H1 (cell line): Measurements from ENCODE around the gene EPB41L4B. TPM values are rescaled to one million over a fixed set of nuclear protein-coding genes. Genes with fewer than 3 reads are reported as not detected.

Experiments used
- BRCA1 ChIP-seq: IDR thresholded peaks from 2 replicates; pipeline ENCODE4 v1.6.1; 2012; ENCODE audit warnings: low read depth, low read length, improper control_type of control experiment
- CBX8 ChIP-seq: fragments of 300-800, 300-1000 bp; sonication (generic); IDR thresholded peaks from 2 replicates; pipeline ENCODE4 v1.7.1; 2016; ENCODE audit warnings: low read depth, low read length, borderline replicate concordance
- CREB1 ChIP-seq: IDR thresholded peaks from 2 replicates; pipeline ENCODE4 v1.6.1; 2012; ENCODE audit warnings: inconsistent platforms
- CTBP2 ChIP-seq: IDR thresholded peaks from 2 replicates; pipeline ENCODE4 v1.7.0; 2011; ENCODE audit warnings: borderline replicate concordance, mild to moderate bottlenecking, moderate library complexity, mixed read lengths, low read length; ENCODE audit not compliant: insufficient read depth, insufficient read length
- RNF2 ChIP-seq: fragments of 200-900, 300-1000 bp; sonication (generic); IDR thresholded peaks from 2 replicates; pipeline ENCODE4 v1.7.1; 2016; ENCODE audit warnings: borderline replicate concordance, low read depth, mild to moderate bottlenecking, antibody characterized with exemption, low read length; ENCODE audit not compliant: poor library complexity, severe bottlenecking; ENCODE audit errors: missing control alignments
- RXRA ChIP-seq: IDR thresholded peaks from 2 replicates; pipeline ENCODE4 v1.6.1; 2011; ENCODE audit warnings: low read depth, mild to moderate bottlenecking, low read length, moderate library complexity; ENCODE audit not compliant: insufficient read depth
- SIX5 ChIP-seq: IDR thresholded peaks from 2 replicates; pipeline ENCODE4 v1.6.1; 2011; ENCODE audit warnings: mild to moderate bottlenecking, low read depth, low read length
- SRF ChIP-seq: IDR thresholded peaks from 2 replicates; pipeline ENCODE4 v1.6.1; 2011; ENCODE audit warnings: mild to moderate bottlenecking, low read depth, low read length, moderate library complexity
- SUZ12 ChIP-seq: fragments of 200-600 bp; sonication (generic); IDR thresholded peaks from 2 replicates; pipeline ENCODE4 v1.6.1; 2012; ENCODE audit warnings: mild to moderate bottlenecking, inconsistent platforms, low read length, moderate library complexity, mixed read lengths
- YY1 ChIP-seq: IDR thresholded peaks from 2 replicates; pipeline ENCODE4 v1.6.1; 2011; ENCODE audit warnings: low read depth, mild to moderate bottlenecking, low read length
- polyA plus RNA-seq, 7 experiments: library from polyadenylated mRNA; depleted of rRNA in 3 of 7; stranded (reverse) in 5 of 7; unstranded in 2 of 7; fragments of >200 nt in 5 of 7; fragments of 200-250 nt in 2 of 7; gene quantifications; 1 replicate in 5 of 7; 2 replicates in 1 of 7; 4 replicates in 1 of 7; pipeline versions ENCODE4 v1.2.1 to v1.2.3, GENCODE V29; 2011 to 2013; ENCODE audit warnings: missing spikeins in 2 of 7, mixed read lengths in 2 of 7
- total RNA-seq: library from RNA; stranded (reverse); fragmentation: NEBNext Ultra II Directional; extraction: Animal tissue kit (Norgen Biotek cat#: 25700); gene quantifications from 2 replicates; pipeline ENCODE4 v1.2.1, GENCODE V29; 2021

Gene EPB41L4B
- total and polyA plus RNA-seq, 2 of the 8 experiments (the other 6 are each of a cell fraction or from before 2014, with no cell fraction given) = 11.9 to 25.0 TPM

DNA sequence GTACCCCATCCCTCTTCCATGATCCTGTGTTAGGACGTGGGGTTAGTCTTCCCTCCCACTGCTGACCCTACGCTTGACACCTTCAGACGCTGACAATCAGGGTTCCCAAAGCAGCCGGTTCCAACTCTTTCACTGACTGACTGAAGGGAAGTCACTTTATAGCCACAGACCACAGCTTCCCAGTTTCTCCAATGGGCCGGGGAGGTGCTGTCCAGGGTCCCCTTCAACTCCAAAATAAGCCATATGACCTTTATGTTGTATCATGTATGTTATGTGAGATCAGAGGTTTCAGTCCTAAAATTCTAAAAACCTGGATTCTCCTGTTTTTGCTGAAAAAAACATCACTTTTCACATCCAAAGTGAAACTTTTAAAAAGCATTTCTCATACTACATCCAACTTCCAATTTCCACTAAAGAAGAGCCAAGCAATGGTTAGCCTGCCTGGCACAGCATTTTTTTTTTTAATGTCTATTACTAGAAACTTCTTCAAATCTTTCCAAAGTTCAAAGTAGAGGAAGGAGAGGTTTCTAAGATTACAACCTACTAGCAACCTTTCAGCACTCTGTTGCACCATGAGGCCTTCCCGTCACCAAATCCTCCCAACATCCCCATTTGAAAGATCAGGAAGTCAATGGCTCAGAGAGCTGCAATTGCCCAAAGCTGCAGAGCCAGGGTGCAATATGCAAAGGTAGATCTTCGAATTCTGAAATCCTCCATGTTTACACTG is 5.2 kb downstream of the EPB41L4B start (continued):
- no peak for TF ChIP-seq CTBP2
- TF ChIP-seq YY1 = no peak
- TF ChIP-seq SUZ12 = no peak
- no peak for TF ChIP-seq RXRA
- no peak for TF ChIP-seq BRCA1
- no peak for TF ChIP-seq SRF
- no peak for TF ChIP-seq CREB1
- TF ChIP-seq RNF2 = no peak
- TF ChIP-seq SIX5 = no peak
- TF ChIP-seq CBX8 = no peak
